MM.1S (cell line): ENCODE results near the gene GAL.

Experiments
- DNase-seq: peaks from one replicate; pipeline ENCODE4 v3.0.0-alpha.2; 2015
- H2AFZ ChIP-seq: fragments of 300-600 bp; sonication (generic); 2 replicates; pipeline ENCODE4 v1.6.0; 2016; ENCODE audit warnings: antibody characterized with exemption, low read length
- H3F3A ChIP-seq: fragments of 300-600 bp; sonication (generic); 2 replicates; pipeline ENCODE4 v1.6.1; 2016; ENCODE audit warnings: mild to moderate bottlenecking, antibody characterized with exemption, low read length, moderate library complexity, mixed read lengths; ENCODE audit not compliant: insufficient read depth
- H3K27ac ChIP-seq: fragments of 300-600 bp; sonication (generic); 2 replicates; pipeline ENCODE4 v1.5.1; 2016; ENCODE audit warnings: mild to moderate bottlenecking, low read length
- H3K27me3 ChIP-seq: fragments of 300-600 bp; sonication (generic); replicated peaks from 2 replicates; pipeline ENCODE4 v1.6.0; 2016; ENCODE audit warnings: low read length; ENCODE audit not compliant: insufficient read depth
- H3K36me3 ChIP-seq: fragments of 300-600 bp; sonication (generic); replicated peaks from 2 replicates; pipeline ENCODE4 v1.6.1; 2016; ENCODE audit warnings: mild to moderate bottlenecking, low read length, mixed read lengths; ENCODE audit not compliant: insufficient read depth
- H3K4me1 ChIP-seq: fragments of 300-600 bp; sonication (generic); 2 replicates; pipeline ENCODE4 v1.6.1; 2016; ENCODE audit warnings: low read length, mixed read lengths
- H3K4me2 ChIP-seq: fragments of 300-600 bp; sonication (generic); 2 replicates; pipeline ENCODE4 v1.6.0; 2016; ENCODE audit warnings: low read depth, low read length
- H3K4me3 ChIP-seq: fragments of 300-600 bp; sonication (generic); 2 replicates; pipeline ENCODE4 v1.5.1; 2016; ENCODE audit warnings: low read length, mixed read lengths
- H3K79me2 ChIP-seq: fragments of 300-600 bp; sonication (generic); 2 replicates; pipeline ENCODE4 v1.6.1; 2016; ENCODE audit warnings: mixed run types, low read length, mixed read lengths
- H3K9ac ChIP-seq: fragments of 300-600 bp; sonication (generic); 2 replicates; pipeline ENCODE4 v1.6.1; 2016; ENCODE audit warnings: low read length, mixed read lengths
- H3K9me2 ChIP-seq: fragments of 300-600 bp; sonication (generic); replicated peaks from 2 replicates; pipeline ENCODE4 v1.6.1; 2016; ENCODE audit warnings: mild to moderate bottlenecking, low read length, mixed read lengths; ENCODE audit not compliant: insufficient read depth
- H3K9me3 ChIP-seq: fragments of 300-600 bp; sonication (generic); replicated peaks from 2 replicates; pipeline ENCODE4 v1.6.1; 2016; ENCODE audit warnings: mild to moderate bottlenecking, low read length, mixed read lengths; ENCODE audit not compliant: insufficient read depth
- H4K20me1 ChIP-seq: fragments of 300-600 bp; sonication (generic); 2 replicates; pipeline ENCODE4 v1.6.1; 2016; ENCODE audit warnings: mild to moderate bottlenecking, low read length, moderate library complexity, mixed read lengths; ENCODE audit not compliant: insufficient read depth
- EZH2 ChIP-seq: fragments of 300-600 bp; sonication (generic); optimal IDR thresholded peaks from 2 replicates; pipeline ENCODE3; 2017; ENCODE audit warnings: low read depth, mild to moderate bottlenecking, antibody characterized with exemption, low read length, mixed read lengths
- EZH2phosphoT487 ChIP-seq: fragments of 300-600 bp; sonication (generic); IDR thresholded peaks from 2 replicates; pipeline ENCODE4 v1.6.1; 2018; ENCODE audit warnings: antibody characterized with exemption, low read length
- TF ChIP-seq, protein P1 (sequence below): fragments of 300-600 bp; sonication (generic); IDR thresholded peaks from 2 replicates; pipeline ENCODE4 v1.5.1; 2016; ENCODE audit warnings: antibody characterized with exemption, low read length, mixed read lengths

Gene GAL

DNA sequence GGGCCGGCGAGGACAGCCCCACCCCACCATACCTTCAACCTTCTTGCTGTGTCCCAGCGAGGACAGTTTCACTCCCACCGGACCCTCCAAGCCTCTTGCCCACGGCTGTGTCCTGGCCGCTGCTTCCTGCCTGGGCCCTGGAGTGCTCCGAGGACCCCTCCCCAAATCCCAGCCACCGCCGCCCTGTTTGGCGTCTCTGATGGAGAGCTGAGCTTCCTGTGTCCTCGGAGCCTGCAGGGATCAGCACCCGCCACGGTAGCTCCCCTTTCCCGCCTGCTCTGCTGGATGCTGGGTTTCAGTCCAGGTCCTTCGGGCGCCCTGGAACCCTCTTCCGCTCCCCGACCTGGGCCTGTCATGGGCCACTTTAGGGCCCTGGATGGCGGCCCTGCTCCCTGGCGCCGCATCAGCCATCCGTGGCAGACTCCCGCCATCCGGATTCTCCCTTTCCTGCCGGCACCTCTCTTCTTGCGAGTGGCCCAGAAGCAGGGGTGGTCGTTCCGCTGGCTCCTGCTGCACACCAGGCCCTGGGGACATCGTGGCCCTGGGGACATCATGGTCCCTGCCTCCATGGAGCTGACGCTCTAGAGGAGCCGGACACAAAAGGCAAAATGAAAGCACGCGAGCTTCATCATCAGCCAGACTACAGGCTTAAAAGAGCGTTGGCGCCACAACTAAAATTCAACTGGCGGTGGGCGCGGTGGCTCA, 34.3 kb upstream of the GAL start:
- H3K27me3 ChIP-seq = peaks cover 54% of the 10 kb centered on the region
- no peak overlapping the region for H3K4me2 ChIP-seq
- no peaks in the 10 kb centered on the region for H3K36me3 ChIP-seq
- H2AFZ ChIP-seq = no peak overlapping the region
- no peaks in the 10 kb centered on the region for H3K9me3 ChIP-seq
- H4K20me1 ChIP-seq = no peaks in the 10 kb centered on the region
- H3K27ac ChIP-seq = no peak overlapping the region
- H3K4me1 ChIP-seq = no peaks in the 10 kb centered on the region
- no peaks in the 10 kb centered on the region for H3K9me2 ChIP-seq
- H3K4me3 ChIP-seq = no peak overlapping the region
- no peaks in the 10 kb centered on the region for H3F3A ChIP-seq
- no peak for DNase-seq
- H3K79me2 ChIP-seq = no peaks in the 10 kb centered on the region
- no peak for TF ChIP-seq EZH2phosphoT487
- no peak for TF ChIP-seq EZH2
- TF ChIP-seq, protein P1, sequence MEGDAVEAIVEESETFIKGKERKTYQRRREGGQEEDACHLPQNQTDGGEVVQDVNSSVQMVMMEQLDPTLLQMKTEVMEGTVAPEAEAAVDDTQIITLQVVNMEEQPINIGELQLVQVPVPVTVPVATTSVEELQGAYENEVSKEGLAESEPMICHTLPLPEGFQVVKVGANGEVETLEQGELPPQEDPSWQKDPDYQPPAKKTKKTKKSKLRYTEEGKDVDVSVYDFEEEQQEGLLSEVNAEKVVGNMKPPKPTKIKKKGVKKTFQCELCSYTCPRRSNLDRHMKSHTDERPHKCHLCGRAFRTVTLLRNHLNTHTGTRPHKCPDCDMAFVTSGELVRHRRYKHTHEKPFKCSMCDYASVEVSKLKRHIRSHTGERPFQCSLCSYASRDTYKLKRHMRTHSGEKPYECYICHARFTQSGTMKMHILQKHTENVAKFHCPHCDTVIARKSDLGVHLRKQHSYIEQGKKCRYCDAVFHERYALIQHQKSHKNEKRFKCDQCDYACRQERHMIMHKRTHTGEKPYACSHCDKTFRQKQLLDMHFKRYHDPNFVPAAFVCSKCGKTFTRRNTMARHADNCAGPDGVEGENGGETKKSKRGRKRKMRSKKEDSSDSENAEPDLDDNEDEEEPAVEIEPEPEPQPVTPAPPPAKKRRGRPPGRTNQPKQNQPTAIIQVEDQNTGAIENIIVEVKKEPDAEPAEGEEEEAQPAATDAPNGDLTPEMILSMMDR = no peak
- H3K9ac ChIP-seq = no peak overlapping the region

DNA sequence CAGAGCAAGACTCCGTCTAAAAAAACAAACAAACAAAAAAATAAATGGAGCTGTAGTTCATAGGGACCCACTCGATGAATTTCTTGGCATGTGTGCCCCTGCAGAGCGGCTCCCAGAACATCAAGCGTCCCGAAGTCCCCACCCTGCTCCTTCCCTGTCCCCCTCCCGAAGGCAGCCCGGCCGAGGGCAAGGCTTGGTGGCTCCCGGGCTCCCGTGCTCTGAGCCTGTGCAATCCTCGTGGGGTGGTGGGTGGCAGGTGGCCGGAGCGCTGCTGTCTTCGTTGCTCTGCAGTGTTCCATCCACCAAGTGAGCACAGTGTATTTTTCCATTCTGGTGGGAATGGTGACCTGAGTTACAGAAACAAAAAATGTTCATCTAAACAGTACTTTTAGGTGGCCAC, 33.5 kb upstream of the GAL start:
- Histone ChIP-seq H2AFZ (no peak overlapping the region), H3K79me2 (no peaks in the 10 kb centered on the region), H3K9ac (no peak overlapping the region), H3F3A (no peaks in the 10 kb centered on the region), H3K4me2 (no peak overlapping the region), H3K4me1 (no peaks in the 10 kb centered on the region), H3K9me2 (no peaks in the 10 kb centered on the region), H4K20me1 (no peaks in the 10 kb centered on the region), H3K36me3 (no peaks in the 10 kb centered on the region), H3K27me3 (peaks cover 62% of the 10 kb centered on the region), H3K27ac (no peak overlapping the region), H3K4me3 (no peak overlapping the region), H3K9me3 (no peaks in the 10 kb centered on the region)
- no peak for DNase-seq
- TF ChIP-seq, protein P1 = no peak
- no peak for TF ChIP-seq EZH2phosphoT487
- no peak for TF ChIP-seq EZH2

DNA sequence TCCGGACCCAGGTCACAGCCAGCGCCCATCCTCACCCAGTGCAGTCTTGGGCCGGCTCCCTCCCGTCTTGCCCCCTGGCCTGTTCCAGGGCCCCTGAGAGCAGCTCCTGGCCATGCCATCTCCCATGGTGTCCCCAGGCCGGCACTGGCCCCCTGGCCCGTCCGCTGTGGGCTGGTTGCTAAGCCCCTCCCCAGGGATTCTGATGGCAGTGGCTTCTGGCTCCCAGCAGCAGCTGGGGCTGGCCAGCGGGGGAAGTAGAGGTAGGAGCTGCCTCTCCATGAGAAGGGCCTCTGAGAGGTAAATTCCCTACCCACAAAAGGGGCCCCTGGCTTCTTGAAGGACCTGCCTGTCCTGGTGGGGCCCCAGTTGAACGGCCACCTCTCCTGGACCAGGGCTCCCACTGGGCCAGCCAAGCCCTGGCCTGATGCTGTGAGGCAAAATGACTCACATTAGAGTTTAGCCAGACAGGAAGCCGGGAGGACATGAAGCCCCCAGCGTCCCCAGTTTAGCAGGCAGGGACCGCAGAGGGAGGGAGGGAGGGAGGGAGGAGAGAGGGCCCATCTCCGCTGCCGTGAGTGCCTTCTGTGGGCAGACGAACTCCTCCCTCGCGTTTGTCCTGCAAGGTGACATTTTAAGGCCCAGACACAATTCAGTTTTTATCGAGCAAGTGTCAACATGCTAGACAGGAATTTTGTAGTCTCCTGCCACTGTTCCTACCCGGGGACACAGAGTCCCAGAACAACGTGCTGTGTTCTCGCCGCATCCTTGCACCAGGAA, 32.9 kb upstream of the GAL start:
- Histone ChIP-seq H3K4me1 (no peaks in the 10 kb centered on the region), H3K9ac (no peak overlapping the region), H4K20me1 (no peaks in the 10 kb centered on the region), H3K36me3 (no peaks in the 10 kb centered on the region), H3K9me3 (no peaks in the 10 kb centered on the region), H3K4me3 (no peak overlapping the region), H3K79me2 (no peaks in the 10 kb centered on the region), H2AFZ (no peak overlapping the region), H3K27ac (no peak overlapping the region), H3K4me2 (no peak overlapping the region), H3F3A (no peaks in the 10 kb centered on the region), H3K27me3 (peaks cover 60% of the 10 kb centered on the region), H3K9me2 (no peaks in the 10 kb centered on the region)
- no peak for DNase-seq
- TF ChIP-seq, protein P1 = no peak
- TF ChIP-seq EZH2 (no peak), EZH2phosphoT487 (no peak)
